ENCODE data around the gene BACH1. TPM values are rescaled to one million over a fixed set of nuclear protein-coding genes. Genes with fewer than 3 reads are reported as not detected.

BACH1 gene
- total and polyA plus RNA-seq, 2 experiments from 2014 or later = 23.9 to 52.7 TPM

DNA sequence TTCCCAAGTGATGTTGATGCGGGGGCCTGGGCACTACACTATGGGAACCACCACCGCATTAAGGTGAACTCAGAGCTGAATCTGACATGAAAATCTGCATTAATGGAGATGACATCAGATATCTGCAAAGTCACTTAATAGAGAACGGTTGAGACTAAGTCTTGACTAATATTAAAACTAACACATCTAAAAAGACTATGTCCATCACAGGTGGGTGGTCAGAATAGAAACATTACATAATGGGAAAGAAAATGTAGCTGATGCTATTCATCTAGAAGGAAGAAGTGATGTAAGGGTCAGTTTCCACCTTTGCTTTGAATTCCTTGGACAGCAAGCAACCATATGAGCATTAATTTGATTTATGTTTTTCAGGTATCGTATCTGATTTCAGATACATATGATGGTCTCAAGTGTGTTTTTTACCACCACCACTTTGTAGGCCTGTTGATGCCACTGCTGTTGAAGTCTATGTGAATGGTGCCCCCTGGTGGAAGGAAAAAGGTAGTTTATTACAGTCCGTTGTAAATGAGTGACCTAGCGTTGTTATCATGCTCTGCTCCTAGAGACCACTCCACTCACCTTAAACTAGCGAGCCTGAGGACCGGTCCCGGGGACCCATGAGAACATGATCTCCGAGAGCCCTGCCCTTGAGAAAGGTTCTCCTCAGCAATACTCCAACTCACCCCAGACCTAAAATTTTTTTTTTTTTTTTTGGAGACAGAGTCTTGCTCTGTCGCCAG is 73.5 kb downstream of the BACH1 start:
- Histone ChIP-seq H3K4me3 (no peak overlapping the region), H3F3A (ENCODE audit: insufficient read depth) (peaks cover 8% of the 10 kb centered on the region; the same call in 1 of the 2 replicates), H3K4me1 (ENCODE audit: insufficient read depth) (no peaks in the 10 kb centered on the region), H4K20me1 (ENCODE audit: insufficient read depth) (no peaks in the 10 kb centered on the region), H3K27me3 (replicated peaks; ENCODE audit: insufficient read depth) (no peaks in the 10 kb centered on the region), H2AFZ (no peak overlapping the region), H3K9ac (no peak overlapping the region), H3K9me2 (ENCODE audit: insufficient read depth) (no peaks in the 10 kb centered on the region), H3K9me3 (ENCODE audit: low read depth) (no peaks in the 10 kb centered on the region), H3K36me3 (ENCODE audit: low read depth) (peaks cover 11% of the 10 kb centered on the region; the same call in 1 of the 2 replicates), H3K79me2 (ENCODE audit: insufficient read depth) (no peaks in the 10 kb centered on the region), H3K27ac (no peak overlapping the region), H3K4me2 (ENCODE audit: unreplicated experiment) (no peak overlapping the region)
- peak; percentile 82 for DNase-seq
- no peak for TF ChIP-seq EZH2phosphoT487 (IDR thresholded peaks at IDR 0.05; ENCODE audit: insufficient read depth, low read depth)
- in situ Hi-C loops (cut with MboI) = loop anchor here (10.0 kb wide), 2 partner anchors 207 to 287 kb away; no protein-coding TSS in a partner anchor
- 38 to 42% methylated on average over 11 of the region's 11 CpGs for WGBS, 2 experiments (ENCODE audit: low coverage in 1 of 2, low lambda C conversion rate in 2 of 2, missing lambda C conversion rate in 2 of 2)

DNA sequence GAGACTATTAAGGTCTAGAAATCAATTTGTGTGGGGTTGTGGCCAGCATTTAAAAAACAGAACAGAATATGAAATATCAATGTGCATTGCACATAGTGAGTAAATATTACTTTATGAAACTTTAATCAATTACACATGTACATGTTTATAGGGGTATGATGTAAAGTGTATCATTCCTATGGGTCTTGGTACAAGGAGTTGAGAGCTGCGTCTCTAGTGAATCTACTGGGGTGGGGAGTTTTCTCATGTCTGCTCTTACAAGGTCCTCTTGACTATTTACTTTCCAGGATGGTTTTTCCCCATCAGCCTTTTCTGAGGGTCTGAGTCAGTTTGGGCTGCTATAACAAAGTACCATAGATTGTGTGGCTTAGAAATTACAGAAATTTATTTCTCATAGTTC is 75.8 kb downstream of the BACH1 start:
- no peak overlapping the region for H3K4me3 ChIP-seq
- no peak overlapping the region for H3K4me2 ChIP-seq (ENCODE audit: unreplicated experiment)
- DNase-seq = no peak
- no peak overlapping the region for H2AFZ ChIP-seq
- no peaks in the 10 kb centered on the region for H3K9me2 ChIP-seq (ENCODE audit: insufficient read depth)
- WGBS, 2 experiments (ENCODE audit: low coverage in 1 of 2, low lambda C conversion rate in 2 of 2, missing lambda C conversion rate in 2 of 2) = 84 to 92% methylated on average over 1 of the region's 1 CpG
- H3K9me3 ChIP-seq (ENCODE audit: low read depth) = no peaks in the 10 kb centered on the region
- no peaks in the 10 kb centered on the region for H3K4me1 ChIP-seq (ENCODE audit: insufficient read depth)
- in situ Hi-C loops (cut with MboI) = loop anchor here (10.0 kb wide), 2 partner anchors 210 to 290 kb away; no protein-coding TSS in a partner anchor
- H3K9ac ChIP-seq = no peak overlapping the region
- no peaks in the 10 kb centered on the region for H3K79me2 ChIP-seq (ENCODE audit: insufficient read depth)
- TF ChIP-seq EZH2 (IDR thresholded peaks at IDR 0.05; ENCODE audit: insufficient read depth, poor library complexity, severe bottlenecking) (no peak), EZH2phosphoT487 (IDR thresholded peaks at IDR 0.05; ENCODE audit: insufficient read depth, low read depth) (no peak)
- no peak overlapping the region for H3K27ac ChIP-seq
- H3K36me3 ChIP-seq (ENCODE audit: low read depth) = peaks cover 11% of the 10 kb centered on the region; the same call in 1 of the 2 replicates
- peaks cover 8% of the 10 kb centered on the region; the same call in 1 of the 2 replicates for H3F3A ChIP-seq (ENCODE audit: insufficient read depth)
- no peaks in the 10 kb centered on the region for H3K27me3 ChIP-seq (replicated peaks; ENCODE audit: insufficient read depth)
- H4K20me1 ChIP-seq (ENCODE audit: insufficient read depth) = no peaks in the 10 kb centered on the region

DNA sequence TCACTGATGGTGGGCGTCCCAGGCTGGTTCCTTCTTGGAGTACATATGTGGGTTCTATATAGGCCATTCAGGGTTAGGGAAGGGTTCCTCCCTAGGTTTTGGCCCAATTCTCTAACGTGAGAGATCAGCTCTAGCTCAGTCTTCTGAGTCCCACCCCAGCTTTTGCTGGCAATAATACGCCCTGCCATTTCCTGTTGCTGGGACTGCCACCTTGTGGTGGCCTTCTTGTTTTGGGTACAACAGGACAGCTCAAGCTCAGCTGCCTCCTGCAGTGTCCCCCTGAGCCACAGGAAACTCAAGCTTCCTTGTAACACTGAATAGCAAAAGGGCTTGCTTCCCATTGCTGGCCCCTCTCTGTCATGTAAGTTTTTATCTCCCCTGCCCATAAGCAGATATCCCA is 77.8 kb downstream of the BACH1 start:
- Histone ChIP-seq H3K9me3 (ENCODE audit: low read depth) (no peaks in the 10 kb centered on the region), H3K9me2 (ENCODE audit: insufficient read depth) (no peaks in the 10 kb centered on the region), H3K36me3 (ENCODE audit: low read depth) (peaks cover 11% of the 10 kb centered on the region; the same call in 1 of the 2 replicates), H3K27me3 (replicated peaks; ENCODE audit: insufficient read depth) (no peaks in the 10 kb centered on the region), H3F3A (ENCODE audit: insufficient read depth) (peaks cover 11% of the 10 kb centered on the region; the same call in 1 of the 2 replicates), H4K20me1 (ENCODE audit: insufficient read depth) (no peaks in the 10 kb centered on the region), H3K9ac (no peak overlapping the region), H3K4me2 (ENCODE audit: unreplicated experiment) (no peak overlapping the region), H3K79me2 (ENCODE audit: insufficient read depth) (no peaks in the 10 kb centered on the region), H3K27ac (no peak overlapping the region), H3K4me1 (ENCODE audit: insufficient read depth) (peaks cover 1% of the 10 kb centered on the region; the same call in 1 of the 2 replicates), H3K4me3 (no peak overlapping the region), H2AFZ (no peak overlapping the region)
- 73 to 76% methylated on average over 3 of the region's 3 CpGs for WGBS, 2 experiments (ENCODE audit: low coverage in 1 of 2, low lambda C conversion rate in 2 of 2, missing lambda C conversion rate in 2 of 2)
- TF ChIP-seq EZH2 (IDR thresholded peaks at IDR 0.05; ENCODE audit: insufficient read depth, poor library complexity, severe bottlenecking) (no peak), EZH2phosphoT487 (IDR thresholded peaks at IDR 0.05; ENCODE audit: insufficient read depth, low read depth) (no peak)
- in situ Hi-C loops (cut with MboI) = loop anchor here (10.0 kb wide), 2 partner anchors 212 to 292 kb away; no protein-coding TSS in a partner anchor
- DNase-seq = peak; percentile 46

GRCh38 chr21:29377266-29377665 is 78.5 kb downstream of the BACH1 start:
- Histone ChIP-seq H3K9me3 (ENCODE audit: low read depth) (no peaks in the 10 kb centered on the region), H3K9me2 (ENCODE audit: insufficient read depth) (no peaks in the 10 kb centered on the region), H3K36me3 (ENCODE audit: low read depth) (peaks cover 11% of the 10 kb centered on the region; the same call in 1 of the 2 replicates), H3F3A (ENCODE audit: insufficient read depth) (0 out of 2 replicates have a peak, but pooled peaks cover 7% of the 10 kb centered on the region), H3K4me3 (no peak overlapping the region), H3K27ac (no peak overlapping the region), H3K79me2 (ENCODE audit: insufficient read depth) (no peaks in the 10 kb centered on the region), H3K4me1 (ENCODE audit: insufficient read depth) (peaks cover 8% of the 10 kb centered on the region; the same call in 1 of the 2 replicates), H4K20me1 (ENCODE audit: insufficient read depth) (no peaks in the 10 kb centered on the region), H3K4me2 (ENCODE audit: unreplicated experiment) (no peak overlapping the region), H3K9ac (no peak overlapping the region), H2AFZ (no peak overlapping the region), H3K27me3 (replicated peaks; ENCODE audit: insufficient read depth) (no peaks in the 10 kb centered on the region)
- WGBS, 2 experiments (ENCODE audit: low coverage in 1 of 2, low lambda C conversion rate in 2 of 2, missing lambda C conversion rate in 2 of 2) = 88% methylated on average over 4 of the region's 4 CpGs
- no peak for TF ChIP-seq EZH2phosphoT487 (IDR thresholded peaks at IDR 0.05; ENCODE audit: insufficient read depth, low read depth)
- TF ChIP-seq EZH2 (IDR thresholded peaks at IDR 0.05; ENCODE audit: insufficient read depth, poor library complexity, severe bottlenecking) = no peak
- no peak for DNase-seq
- in situ Hi-C loops (cut with MboI) = loop anchor here (10.0 kb wide), 2 partner anchors 212 to 292 kb away; no protein-coding TSS in a partner anchor
